Heart left ventricle (tissue), 16 donors: ENCODE measurements around the gene BCAS1. TPM values are rescaled to one million over a fixed set of nuclear protein-coding genes. Genes with fewer than 3 reads are reported as not detected.

Source experiments
- ATAC-seq, 4 donors: fragments of 200-7000 bp; cut with Tn5 transposase; one replicate each; pipeline ENCODE4 v1.9.1; 2020 to 2022; ENCODE audit warnings: moderate library complexity in 4 of 4, mild to moderate bottlenecking in 3 of 4, moderate number of reproducible peaks in 1 of 4
- DNase-seq, 5 donors: peaks; one replicate each; pipeline ENCODE4 v3.0.0-alpha.2; 2020
- H3K27ac ChIP-seq, 12 donors: fragments of 200-600 bp; sonication (generic) in 4 of 12; one replicate each; pipeline versions ENCODE4 v1.5.0 to v1.8.0; 2016 to 2022; ENCODE audit warnings: mild to moderate bottlenecking in 2 of 12
- H3K27me3 ChIP-seq, 9 donors: fragments of 200-600 bp; sonication (generic) in 2 of 9; one replicate each; pipeline versions ENCODE4 v1.5.1 to v1.8.0; 2016 to 2022; ENCODE audit warnings: mild to moderate bottlenecking in 3 of 9
- H3K36me3 ChIP-seq, 9 donors: fragments of 200-600 bp; sonication (generic) in 2 of 9; one replicate each; pipeline versions ENCODE4 v1.5.0 to v1.8.0; 2018 to 2022; ENCODE audit warnings: mild to moderate bottlenecking in 2 of 9
- H3K4me1 ChIP-seq, 12 donors: fragments of 200-600 bp; sonication (generic) in 4 of 12; one replicate each; pipeline versions ENCODE4 v1.5.0 to v1.8.0; 2016 to 2022; ENCODE audit warnings: mild to moderate bottlenecking in 3 of 12
- H3K4me3 ChIP-seq, 12 donors: fragments of 200-600 bp; sonication (generic) in 4 of 12; one replicate each; pipeline versions ENCODE4 v1.5.0 to v1.8.0; 2017 to 2022; ENCODE audit warnings: mild to moderate bottlenecking in 9 of 12, moderate library complexity in 4 of 12
- H3K9me3 ChIP-seq, 12 donors: fragments of 200-600 bp; sonication (generic) in 4 of 12; one replicate each; pipeline versions ENCODE4 v1.5.0 to v1.8.0; 2016 to 2022; ENCODE audit warnings: mild to moderate bottlenecking in 1 of 12
- CTCF ChIP-seq, 12 donors: fragments of 200-600 bp; sonication (generic) in 4 of 12; IDR thresholded peaks; one replicate each; pipeline versions ENCODE4 v1.5.0 to v1.8.0; 2018 to 2022; ENCODE audit warnings: antibody characterized with exemption in 12 of 12, mild to moderate bottlenecking in 5 of 12
- POLR2A ChIP-seq, 2 donors: fragments of 450-650 bp; IDR thresholded peaks; one replicate each; pipeline ENCODE4 v1.6.1; 2017; ENCODE audit warnings: antibody characterized with exemption in 2 of 2, mild to moderate bottlenecking in 2 of 2, moderate library complexity in 2 of 2
- WGBS, 4 donors: extraction: QIAGEN DNeasy Blood & Tissue Kit in 2 of 4; methylation state at CpG; one replicate each; pipeline versions ENCODE4 v1.1.5 to v1.1.7; 2013 to 2018; 5-methylcytosine and 5-hydroxymethylcytosine counted together
- intact Hi-C, 10 donors: fragments of 100-400 bp; cut with DNase I; formaldehyde crosslinking; loops; one replicate each; pipeline versions ENCODE4 v1.11.1 to v1.14.2; 2022
- polyA plus RNA-seq, 2 donors: library from polyadenylated mRNA; stranded (reverse); fragments of 200-250 nt; gene quantifications; one replicate each; pipeline ENCODE4 v1.2.3, GENCODE V29; 2013
- total RNA-seq, 9 donors: library from RNA; depleted of rRNA in 2 of 9; stranded (reverse); fragments of >200 nt in 2 of 9; fragmentation: NEBNext Ultra II Directional in 3 of 9; extraction: Animal tissue kit (Norgen Biotek cat#: 25700) in 3 of 9; gene quantifications; one replicate each; pipeline versions ENCODE4 v1.1.0 to v1.2.4, GENCODE V29; 2016 to 2023
- donor health status: ischemic (EF 13 %, LVEDD 7.1; RV severe dilation, severe dysfunction).
- donor health status: healthy with polysubstance abuse.
- donor health status: DM: no; HTN: yes; CAD: no.
- donor health status: DM: no; HTN: no; CAD: no.
- donor health status: ischemic (EF 25% LVEDD 6.9; RV normal size, moderate dysfunction).
- donor health status: ischemic (EF 25% LVEDD 5.7; RV mildly dilated, moderate dysfunction).
- donor health status: healthy.
- donor health status: DM: yes; HTN: yes; CAD: no.
- donor health status: ischemic (EF 35%, LVEDD 5.7; RV mildly dilated, moderate dysfunction).
- donor health status: nonischemic (EF 11% LVEDD 7.7; RV severe dilation, severe dysfunction).
- donor health status: DM: yes; HTN: yes; CAD: no.
- donor health status: PGD.
- donor health status: ischemic (EF 29% LVEDD 5.4; RV normal size, mild dysfunction).
- donor health status: nonischemic (EF 23%, LVEDD 6.1; RV moderate dilation, normal function).

Gene BCAS1
- total and polyA plus RNA-seq, 11 donors = not detected

GRCh38 chr20:54112221-54112884 is 42.0 kb upstream of the BCAS1 start:
- Histone ChIP-seq H3K4me1 (peaks cover 0 to 8% (median 0%) of the 10 kb centered on the region in 12 donors), H3K27ac (no peak overlapping the region), H3K4me3 (no peak overlapping the region), H3K36me3 (no peaks in the 10 kb centered on the region), H3K27me3 (peaks cover 0 to 9% (median 0%) of the 10 kb centered on the region in 9 donors), H3K9me3 (no peaks in the 10 kb centered on the region)
- no peak for ATAC-seq
- WGBS, 4 donors = 85 to 91% (median 88%) methylated on average over 4 of the region's 4 CpGs
- intact Hi-C loops = no loop called here
- no peak for DNase-seq
- no peak for TF ChIP-seq CTCF (IDR thresholded peaks at IDR 0.05)
- TF ChIP-seq POLR2A (IDR thresholded peaks at IDR 0.05) = no peak

GRCh38 chr20:54111460-54111859 is 41.1 kb upstream of the BCAS1 start:
- TF ChIP-seq POLR2A (IDR thresholded peaks at IDR 0.05) (no peak), CTCF (IDR thresholded peaks at IDR 0.05) (no peak)
- intact Hi-C loops = no loop called here
- ATAC-seq (no peak), DNase-seq (no peak)
- peaks cover 0 to 9% (median 0%) of the 10 kb centered on the region in 9 donors for H3K27me3 ChIP-seq
- no peak overlapping the region for H3K27ac ChIP-seq
- H3K36me3 ChIP-seq = no peaks in the 10 kb centered on the region
- no peak overlapping the region for H3K4me3 ChIP-seq
- no peaks in the 10 kb centered on the region for H3K9me3 ChIP-seq
- WGBS, 4 donors = 88 to 95% (median 91%) methylated on average over 2 of the region's 2 CpGs
- H3K4me1 ChIP-seq = peaks cover 0 to 8% (median 0%) of the 10 kb centered on the region in 12 donors

GRCh38 chr20:54110457-54110856 is 40.1 kb upstream of the BCAS1 start:
- Histone ChIP-seq H3K36me3 (no peaks in the 10 kb centered on the region), H3K27ac (no peak overlapping the region), H3K27me3 (peaks cover 0 to 9% (median 0%) of the 10 kb centered on the region in 9 donors), H3K4me3 (no peak overlapping the region), H3K9me3 (no peaks in the 10 kb centered on the region), H3K4me1 (peaks cover 0 to 7% (median 0%) of the 10 kb centered on the region in 12 donors)
- TF ChIP-seq CTCF (IDR thresholded peaks at IDR 0.05) = no peak
- TF ChIP-seq POLR2A (IDR thresholded peaks at IDR 0.05) = no peak
- no peak for DNase-seq
- intact Hi-C loops = no loop called here
- 69 to 72% (median 70%) methylated on average over 3 of the region's 3 CpGs for WGBS, 4 donors
- ATAC-seq = no peak

GRCh38 chr20:54110041-54110440 is 39.6 kb upstream of the BCAS1 start:
- DNase-seq (no peak), ATAC-seq (no peak)
- no peaks in the 10 kb centered on the region for H3K36me3 ChIP-seq
- TF ChIP-seq POLR2A (IDR thresholded peaks at IDR 0.05) (no peak), CTCF (IDR thresholded peaks at IDR 0.05) (no peak)
- intact Hi-C loops = no loop called here
- H3K27me3 ChIP-seq = peaks cover 0 to 9% (median 0%) of the 10 kb centered on the region in 9 donors
- no peak overlapping the region for H3K4me3 ChIP-seq
- no peaks in the 10 kb centered on the region for H3K9me3 ChIP-seq
- no peak overlapping the region for H3K27ac ChIP-seq
- H3K4me1 ChIP-seq = peaks cover 0 to 7% (median 0%) of the 10 kb centered on the region in 12 donors
